Ovary (tissue), 3 donors: ENCODE data around the gene FOCAD.

Experiments
- CTCF ChIP-seq, 3 donors: fragments of 450-650 bp in 2 of 3; fragments of 200-600 bp in 1 of 3; IDR thresholded peaks; one replicate each; pipeline versions ENCODE4 v1.5.1 to v1.8.0; 2016 to 2022; ENCODE audit warnings: antibody characterized with exemption in 3 of 3, mild to moderate bottlenecking in 1 of 3
- POLR2A ChIP-seq: fragments of 450-650 bp; IDR thresholded peaks from one replicate; pipeline ENCODE4 v1.6.1; 2017; ENCODE audit warnings: antibody characterized with exemption, mild to moderate bottlenecking, moderate library complexity
- donor health status: DM: no; HTN: no; CAD: no.

DNA sequence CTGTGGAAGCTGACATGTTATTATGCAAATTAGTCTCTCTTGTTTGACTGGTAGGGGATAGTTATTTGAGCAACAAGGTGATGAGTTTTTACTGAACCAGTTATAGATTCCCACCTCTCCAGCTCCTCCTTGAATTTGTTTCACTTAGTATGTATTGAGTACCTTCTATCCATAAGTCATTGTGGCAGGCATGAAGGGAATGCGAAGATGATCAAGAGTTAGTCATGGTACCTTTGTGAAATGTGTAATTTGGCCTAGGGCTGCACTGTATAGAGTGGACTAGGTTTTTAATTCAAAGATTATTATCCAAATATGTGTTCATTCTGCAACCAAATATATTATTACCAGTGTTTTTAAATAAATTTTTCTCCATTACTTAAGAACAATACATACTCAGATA, 237.3 kb downstream of the FOCAD start:
- TF ChIP-seq CTCF (IDR thresholded peaks at IDR 0.05) (no peak), POLR2A (no peak)
